CD4-positive, alpha-beta T cell treated with Interleukin-10 for 1 hour (primary cell): Measurements from ENCODE around the gene CABLES2.
"Not testable (repeated sequence)": the region's sequence is repeated elsewhere in the genome, so short reads cannot be mapped to it uniquely, and the experiment has no call there.

ENCODE experiments used
- DNase-seq: peaks from one replicate; pipeline ENCODE4 v3.0.0-alpha.2; 2020

Gene CABLES2

DNA sequence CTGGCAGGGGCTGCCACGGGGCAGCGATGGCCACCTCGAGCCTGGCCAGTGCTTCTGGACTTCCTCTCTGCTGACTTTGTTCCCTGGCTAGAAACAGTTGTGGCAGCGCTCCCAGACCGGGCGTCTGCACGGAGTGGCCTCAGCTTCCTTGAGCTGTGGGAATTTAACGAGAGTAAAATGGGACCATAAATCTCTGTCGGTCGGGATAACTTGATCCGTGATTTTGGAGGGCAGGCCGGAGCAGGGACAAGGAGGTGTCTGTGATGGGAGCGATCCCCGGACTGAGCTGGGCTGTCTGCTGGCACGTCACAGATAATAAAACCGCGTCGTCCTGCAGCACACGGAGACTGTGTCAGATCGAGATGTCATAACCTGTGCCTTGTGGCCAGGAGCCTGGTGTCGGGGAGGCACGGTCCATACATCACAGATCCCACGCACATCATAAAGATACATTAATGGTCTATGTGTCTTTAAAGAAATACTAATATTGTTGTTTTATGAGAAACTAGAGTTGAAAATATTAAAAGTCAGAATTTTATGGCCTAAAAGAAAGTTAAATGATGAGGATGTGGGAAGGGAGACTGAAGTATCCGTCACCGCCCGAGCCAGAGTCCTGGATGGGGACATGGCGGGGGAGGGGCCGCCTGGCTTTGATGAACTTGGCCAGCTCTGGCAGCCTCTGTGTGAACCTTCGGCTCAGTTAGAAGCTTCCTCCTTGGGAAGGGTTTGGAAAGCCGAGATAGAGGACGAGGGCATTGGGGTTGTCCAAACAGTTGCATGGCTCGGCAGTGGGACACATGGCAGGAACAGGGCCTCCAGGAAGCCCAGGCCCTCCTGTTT, 26.8 kb upstream of the CABLES2 start:
- DNase-seq = no peak

DNA sequence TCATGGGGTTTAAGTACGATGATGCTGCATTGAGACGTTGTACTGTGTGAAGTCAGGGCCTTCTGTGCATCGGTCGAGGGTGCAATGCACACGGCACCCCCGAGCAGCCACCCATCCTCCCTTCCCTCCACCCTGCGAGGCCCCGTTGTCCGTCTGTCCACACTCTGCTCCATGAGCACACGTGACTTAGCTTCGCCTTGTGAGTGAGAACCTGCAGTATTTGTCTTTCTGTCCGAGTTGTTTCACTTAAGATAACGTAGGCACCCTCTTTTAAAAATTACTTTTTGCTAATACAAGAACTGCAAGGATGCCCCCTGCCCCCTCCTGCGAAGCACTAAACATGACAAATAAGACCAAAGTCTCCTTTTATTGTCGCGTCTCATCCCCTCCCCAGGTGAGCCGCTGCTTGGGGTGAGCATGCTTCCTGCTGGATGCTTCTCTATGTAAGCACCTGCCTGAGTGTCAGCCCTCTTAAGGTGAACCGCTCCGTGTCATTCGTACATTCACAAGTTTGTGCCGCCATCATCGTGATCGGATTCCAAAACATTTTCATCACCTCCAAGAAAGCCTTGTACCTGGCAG, 23.9 kb upstream of the CABLES2 start:
- no peak for DNase-seq

DNA sequence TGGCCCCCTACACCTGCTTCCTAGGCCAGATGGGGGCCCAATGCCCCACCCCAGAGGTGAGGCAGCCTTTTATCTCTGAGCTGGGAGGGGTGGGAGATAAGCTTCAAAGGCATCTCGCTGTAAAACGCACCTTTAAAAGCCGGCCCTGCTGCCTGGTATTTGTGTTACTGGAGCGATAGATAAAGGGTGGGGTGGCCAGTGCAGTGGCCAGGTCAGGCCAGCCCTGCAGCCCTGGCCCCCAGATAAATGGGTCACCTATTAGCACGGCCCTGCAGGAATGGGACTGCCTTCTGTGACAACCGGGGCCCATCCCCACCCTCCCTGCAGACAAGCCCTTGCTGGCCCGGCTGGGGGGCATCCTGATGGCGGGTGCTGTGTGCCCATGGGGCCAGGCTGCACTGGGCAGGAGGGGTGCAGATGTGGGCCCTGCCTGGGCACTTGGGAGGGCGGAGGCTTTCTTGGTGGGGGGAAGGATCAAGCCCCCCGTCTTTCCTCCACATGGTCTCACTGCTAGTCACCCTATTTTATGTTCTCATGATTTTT, 23.3 kb upstream of the CABLES2 start:
- no peak for DNase-seq

DNA sequence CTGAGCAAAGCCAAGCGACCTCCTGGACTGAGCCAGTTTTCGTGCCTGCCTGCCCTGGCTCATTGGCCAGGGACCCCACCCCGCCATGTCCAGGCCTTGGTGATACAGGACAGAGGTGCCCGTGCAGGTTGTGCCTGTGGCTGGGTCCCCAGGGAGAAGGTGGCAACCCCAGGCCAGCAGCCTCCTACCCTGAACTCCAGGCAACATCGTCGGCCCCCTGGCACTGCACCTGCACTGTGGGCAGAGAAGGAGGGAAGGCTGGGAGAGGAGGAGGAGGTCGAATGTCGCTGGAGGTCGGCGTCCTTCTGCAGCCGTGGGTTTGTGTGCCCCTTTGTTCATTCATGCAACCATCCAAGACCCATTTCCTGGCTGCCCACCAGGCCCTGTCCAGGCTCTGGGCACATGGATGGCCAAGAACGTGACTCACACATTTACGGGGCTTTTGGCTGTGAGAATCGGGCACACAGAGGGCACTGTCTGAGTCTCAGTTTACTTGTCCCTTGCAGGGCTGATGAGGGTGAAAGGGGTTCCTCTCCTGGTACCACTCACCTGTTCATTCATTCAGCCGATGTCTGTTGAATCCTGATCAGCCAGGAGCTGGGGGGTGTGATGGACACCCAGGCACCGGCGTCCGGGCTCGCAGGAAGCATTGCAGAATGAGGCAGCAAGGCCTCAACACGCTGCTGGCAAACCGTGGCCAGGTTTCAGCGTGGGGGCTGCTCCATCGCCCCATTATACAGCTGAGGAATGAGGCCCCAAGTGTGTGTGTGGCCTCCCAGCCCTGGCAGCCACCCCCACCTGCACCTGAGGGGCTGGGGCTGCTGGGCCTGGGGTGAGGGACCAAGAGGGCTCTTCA, 22.6 kb upstream of the CABLES2 start:
- no peak for DNase-seq

DNA sequence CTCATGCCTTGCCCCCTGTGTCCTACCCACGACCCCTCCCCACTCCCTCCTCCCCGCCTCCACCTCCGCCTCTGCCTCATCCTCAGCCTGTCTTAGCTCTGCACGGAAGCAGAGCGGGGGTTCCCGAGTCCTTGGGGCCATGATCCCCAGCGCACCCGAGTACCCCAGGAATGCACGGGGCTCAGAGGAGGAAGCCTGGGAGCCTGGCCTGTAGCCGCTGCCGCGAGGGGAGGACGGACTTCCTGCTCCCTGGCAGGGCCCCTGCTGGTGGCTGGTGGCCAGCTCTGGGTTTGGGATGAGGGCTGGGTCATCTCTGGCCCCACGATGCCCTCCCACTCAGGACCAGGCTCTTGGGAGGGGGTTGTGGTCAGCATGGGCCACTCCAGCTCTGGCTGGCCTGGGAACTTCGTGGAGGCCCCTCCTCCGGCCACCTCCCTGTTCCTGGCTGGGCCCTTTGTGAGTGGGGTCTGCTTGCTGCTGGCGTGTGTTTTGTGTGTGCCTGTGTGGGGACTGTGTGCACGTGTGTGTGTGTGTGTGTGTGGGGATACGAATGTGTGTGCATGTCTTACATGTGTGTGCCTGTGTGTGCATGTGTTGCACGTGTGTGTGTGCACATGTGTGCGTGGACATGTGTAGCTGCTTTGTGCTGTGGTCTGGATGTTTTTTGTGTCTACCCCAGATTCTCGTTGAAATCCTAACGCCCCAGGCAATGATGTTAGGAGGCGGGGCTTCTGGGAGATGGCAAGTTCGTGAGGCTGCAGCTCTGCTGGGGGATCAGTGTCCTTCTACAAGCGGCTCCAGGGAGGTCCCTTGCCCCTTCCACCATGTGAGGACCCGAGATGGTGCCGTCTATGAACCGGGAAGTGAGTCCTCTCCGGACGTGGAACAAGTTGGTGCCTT, 21.6 kb upstream of the CABLES2 start:
- no peak for DNase-seq

DNA sequence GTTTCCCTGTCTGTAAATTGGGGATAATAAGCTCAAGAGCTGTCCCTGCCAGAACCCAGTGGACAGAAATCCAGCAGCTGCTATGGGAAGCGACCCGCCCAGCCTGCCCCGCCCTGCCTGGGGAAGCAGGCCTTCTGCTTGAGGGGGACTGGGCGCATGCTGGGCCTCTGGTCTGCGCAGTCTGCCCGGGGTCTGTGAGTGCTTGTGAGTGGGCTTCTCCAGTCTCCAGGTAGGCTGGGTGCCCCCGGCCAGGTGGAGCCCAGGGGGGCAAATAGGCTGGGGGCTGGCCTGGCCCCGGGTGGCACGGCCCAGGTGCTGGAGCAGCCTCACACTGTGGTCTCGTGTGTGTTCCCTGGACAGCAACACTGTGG, 20.9 kb upstream of the CABLES2 start:
- no peak for DNase-seq

DNA sequence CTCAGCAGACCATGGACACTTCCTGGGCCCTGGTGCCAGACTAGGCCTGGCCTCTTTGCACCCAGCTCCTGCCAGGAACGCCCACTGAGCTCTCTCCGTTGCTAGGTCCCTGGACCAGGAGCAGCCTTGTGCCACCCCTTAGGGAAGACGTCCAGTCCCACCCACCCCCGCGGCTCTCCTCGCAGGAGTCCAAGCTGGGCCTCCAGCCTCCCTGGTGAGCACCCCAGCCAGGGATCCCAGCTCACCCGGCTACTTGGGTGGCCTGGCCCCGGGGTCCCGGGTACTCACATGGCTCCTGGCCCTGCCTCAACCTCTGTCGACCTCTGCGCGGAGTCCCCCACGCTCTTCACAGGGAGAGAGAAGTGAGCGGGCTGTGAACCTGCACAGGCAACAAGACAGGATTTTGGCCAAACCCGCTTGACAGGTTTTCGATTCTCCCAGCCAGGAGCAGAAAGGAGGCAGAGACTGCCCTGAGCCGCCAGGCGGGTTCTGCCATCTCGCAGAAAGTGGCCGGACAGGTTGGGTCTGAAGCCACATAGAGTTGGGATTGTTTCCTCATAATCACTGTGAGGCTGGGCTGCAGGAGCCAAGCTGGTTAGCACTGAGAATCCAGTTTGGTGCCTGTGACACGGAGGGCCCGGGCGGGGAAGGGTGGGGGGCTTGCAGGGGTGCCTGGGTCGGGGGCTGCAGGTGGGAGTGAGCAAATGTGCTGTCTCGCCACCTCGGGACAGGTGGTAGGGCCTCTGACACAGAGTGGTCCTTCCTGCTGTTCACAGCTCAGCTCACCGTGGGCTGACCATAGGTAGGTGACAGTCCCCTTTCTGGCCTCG, 20.3 kb upstream of the CABLES2 start, which contains the start of gene RBBP8NL:
RBBP8NL (minus strand) TSS at position 368 of the 830 bp plus-strand sequence. CDS start 7,892 bp downstream, outside the sequence.
- DNase-seq = no peak

DNA sequence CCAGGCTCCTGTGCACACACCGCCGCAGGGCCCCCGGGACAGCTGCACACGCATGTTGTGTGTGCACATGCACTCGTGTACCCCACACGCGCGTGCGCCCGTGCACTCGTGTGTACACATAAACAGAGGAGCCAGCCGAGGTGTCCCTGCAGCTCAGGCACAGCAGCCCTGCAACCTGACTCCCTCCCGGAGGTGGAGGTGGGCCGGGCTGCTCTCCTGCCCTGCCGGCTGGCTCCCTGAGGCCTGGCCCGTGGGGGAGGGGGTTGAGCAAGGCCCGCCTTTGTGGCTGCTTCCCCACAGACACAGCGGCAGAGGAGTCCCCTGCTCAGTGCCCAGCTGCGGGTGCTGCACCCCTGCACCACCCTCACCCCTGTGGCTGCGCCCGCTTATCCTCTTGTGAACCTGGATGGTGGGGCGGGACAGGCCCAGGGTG, 19.6 kb upstream of the CABLES2 start:
- DNase-seq = no peak

DNA sequence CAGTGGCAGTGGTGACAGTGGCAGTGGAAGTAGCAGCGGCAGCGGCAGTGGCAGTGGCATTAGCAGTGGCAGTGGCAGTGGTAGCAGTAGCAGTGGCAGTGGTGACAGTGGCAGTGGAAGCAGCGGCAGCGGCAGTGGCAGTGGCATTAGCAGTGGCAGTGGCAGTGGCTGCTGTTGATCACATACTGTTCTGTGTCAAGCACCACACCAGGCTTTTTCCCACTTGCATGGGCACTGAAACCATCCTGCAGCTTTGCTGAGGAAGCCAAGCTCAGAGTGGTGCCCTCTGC, 18.9 kb upstream of the CABLES2 start:
- not testable (repeated sequence) for DNase-seq

DNA sequence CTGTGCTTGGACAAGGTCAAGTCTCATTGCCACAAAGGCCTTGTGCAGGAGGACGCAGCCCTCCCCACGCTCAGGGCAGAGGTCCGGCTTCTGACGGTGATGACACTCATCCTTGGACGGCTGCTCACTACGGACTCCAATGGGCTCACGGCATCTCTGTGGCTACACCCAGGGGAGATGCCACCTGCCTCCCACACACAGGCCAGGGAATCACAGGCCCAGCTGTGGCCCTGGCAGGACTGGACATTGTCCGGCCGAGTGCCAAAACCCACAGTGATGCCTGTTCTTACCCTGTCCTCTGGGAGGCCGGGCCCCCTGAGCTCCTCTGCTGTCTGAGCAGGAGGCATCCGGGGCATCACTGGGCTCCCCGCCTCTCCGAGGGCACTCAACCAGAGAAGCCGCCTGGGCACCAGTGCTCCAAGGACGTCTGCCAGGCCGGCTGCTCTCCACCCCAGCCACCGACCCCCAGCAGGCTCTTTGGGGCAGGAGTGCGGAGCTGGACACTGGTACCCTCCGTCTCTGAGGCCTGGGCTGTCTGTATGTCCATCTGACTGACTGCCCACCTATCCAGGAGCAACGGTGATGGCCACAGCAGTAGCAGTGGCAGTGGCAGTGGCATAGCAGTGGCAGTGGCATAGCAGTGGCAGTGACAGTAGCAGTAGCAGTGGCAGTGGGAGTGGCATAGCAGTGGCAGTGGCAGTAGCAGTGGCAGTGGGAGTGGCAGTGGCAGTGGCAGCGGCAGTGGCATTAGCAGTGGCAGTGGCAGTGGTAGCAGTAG, 18.4 kb upstream of the CABLES2 start:
- no peak for DNase-seq

DNA sequence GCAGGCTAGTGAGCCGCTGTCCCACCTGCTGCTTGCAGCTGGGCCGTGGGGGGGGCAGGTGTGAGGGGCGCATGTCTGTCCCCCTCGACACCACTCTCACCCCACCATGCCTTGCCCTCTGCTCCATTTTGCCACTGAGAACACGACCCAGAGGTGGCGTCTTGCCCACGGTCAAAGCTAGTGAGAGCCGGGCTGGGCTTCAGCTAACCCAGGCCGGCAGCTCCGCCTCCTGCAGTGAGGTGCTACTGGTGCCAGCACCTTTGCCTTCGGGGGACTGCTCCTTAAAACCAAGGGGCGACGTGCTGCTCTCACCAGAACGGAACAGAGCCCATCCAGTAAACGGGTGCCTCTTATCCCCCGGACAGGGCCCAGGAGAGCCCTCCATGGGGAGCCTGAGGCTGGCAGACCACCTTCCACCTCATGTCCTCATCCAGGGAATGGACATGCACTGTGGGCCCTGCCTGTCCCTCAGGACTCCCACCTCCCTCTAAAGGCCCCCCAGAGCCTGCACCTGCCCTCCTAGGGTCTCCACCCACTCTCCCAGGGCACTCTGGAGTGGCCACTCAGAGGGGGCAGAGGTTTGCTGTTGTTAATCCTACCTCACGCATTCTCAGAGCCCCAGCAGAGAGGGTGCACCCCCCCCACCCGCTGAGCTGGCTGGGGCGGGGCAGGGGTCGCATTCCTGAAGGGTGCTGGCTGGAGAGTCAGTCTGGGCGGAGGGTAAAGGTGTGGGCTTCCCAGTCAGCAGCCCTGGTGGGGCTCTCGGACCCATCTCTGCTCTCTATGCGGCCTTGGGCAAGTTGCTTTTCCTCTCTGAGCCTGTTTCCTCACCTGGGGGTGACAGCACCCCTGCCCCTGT, 17.4 kb upstream of the CABLES2 start:
- no peak for DNase-seq

DNA sequence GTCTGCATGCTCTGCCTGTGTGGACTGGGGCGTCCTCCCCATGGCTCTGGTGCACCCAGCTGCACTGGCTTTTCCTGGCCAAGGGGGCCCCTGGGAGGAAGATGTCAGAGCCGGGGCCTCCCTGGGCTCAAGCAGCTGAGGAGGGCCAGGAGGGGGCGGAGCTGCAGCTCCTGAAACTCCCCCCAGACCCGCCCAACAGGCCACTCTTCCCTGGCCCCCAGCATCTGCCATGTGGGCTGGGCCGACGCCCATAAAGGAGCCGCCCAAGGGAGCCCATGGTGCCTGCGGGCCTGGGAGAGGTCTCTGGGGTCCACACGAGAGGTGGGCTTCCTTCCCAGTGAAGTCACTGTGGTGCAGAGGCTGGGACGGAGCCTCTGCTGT, 16.2 kb upstream of the CABLES2 start:
- DNase-seq = no peak

DNA sequence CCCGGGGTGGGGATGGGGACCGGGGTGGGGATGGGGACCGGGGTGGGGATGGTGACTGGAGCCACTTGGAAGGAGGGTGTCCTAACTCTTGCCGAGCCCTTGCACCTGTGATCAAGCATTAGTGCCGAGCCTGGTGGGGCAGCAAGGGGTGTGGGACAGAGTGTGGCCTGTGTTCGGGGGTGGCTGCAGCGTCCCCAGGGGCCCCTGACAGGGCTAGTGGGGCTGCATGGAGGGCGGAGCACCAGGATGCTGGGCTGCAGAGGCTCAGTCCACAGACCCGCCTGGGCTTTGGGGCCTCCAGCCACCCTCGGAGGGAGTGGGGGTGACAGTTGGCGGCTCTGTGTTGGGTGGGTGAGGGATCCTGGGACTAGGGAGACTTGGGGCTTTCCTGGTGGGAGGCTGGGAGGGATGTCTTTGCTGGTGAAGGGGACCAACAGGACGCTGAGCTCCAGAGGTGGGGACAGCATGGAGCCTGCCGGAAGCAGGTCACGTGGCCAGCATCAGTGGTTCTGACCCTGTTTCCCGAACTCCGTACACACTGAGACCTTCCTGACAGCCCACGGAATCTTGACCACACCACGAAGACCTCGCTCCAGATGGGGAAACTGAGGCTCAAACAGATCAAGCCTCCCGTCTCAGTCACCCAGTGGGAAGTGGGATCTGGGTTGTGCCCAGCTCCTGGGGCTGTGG, 15.7 kb upstream of the CABLES2 start:
- no peak for DNase-seq

DNA sequence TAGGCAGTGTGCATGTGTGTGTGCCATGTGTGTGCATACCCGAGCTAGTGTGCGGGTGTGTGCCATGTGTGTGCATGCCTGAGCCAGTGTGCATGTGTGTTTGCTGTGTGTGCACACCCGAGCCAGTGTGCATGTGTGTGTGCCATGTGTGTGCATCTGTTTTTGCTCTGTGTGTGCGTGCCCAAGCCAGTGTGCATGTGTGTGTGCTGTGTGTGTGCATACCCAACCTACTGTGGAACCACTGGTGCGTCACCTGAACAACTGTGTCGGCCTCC, 14.6 kb upstream of the CABLES2 start:
- DNase-seq = no peak

DNA sequence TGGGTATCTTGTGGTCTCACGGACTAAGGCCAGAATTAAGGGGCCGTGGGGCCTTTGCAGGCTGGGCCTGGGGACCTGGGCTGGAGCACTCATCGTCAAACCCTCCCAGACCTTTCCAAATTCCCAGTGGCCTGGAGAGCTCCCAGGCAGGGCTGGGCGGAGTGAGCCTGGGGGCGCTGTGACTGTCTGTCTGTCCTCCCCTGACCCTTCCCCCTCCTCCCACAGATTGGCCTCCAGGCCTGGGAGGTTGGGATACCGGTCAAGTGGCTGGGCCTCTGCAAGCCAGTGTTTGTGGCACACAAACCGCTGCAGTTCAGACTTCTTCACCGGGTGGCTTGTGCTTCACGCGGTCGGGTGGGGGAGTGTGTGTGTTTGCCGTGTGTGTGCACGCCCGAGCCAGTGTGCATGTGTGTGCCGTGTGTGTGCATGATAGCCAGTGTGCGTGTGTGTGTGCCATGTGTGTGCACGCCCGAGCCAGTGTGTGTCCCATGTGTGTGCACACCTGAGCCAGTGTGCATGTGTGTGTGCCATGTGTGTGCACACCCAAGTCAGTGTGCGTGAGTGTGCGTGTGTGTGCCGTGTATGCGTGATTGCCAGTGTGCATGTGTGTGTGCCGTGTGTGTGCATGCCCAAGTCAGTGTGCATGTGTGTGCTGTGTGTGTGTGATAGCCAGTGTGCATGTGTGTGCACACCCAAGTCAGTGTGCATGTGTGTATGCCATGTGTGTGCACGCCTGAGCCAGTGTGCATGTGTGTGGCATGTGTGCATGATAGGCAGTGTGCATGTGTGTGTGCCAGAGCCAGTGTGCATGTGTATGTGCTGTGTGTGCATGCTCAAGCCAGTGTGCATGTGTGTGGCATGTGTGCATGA, 14.0 kb upstream of the CABLES2 start:
- no peak for DNase-seq

DNA sequence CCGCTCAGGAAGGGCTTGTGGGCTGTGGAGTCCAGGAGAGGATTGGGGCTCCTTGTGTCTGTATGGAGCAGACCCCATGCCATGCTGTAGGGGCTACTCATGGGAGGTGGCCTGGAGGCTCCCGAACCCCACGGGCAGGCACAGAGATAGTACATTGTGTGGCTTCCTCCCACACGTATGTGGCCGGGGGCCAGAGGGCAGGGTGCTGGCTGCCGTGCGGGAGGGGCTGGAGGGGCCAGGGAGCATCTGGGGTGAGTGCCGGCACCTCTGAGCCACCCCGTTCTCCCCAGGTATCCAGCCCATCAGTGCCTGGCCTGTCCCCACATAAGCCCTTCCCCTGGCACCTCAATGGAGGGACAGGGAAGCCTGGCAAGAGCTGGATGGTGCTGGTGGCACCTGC, 12.7 kb upstream of the CABLES2 start:
- DNase-seq = no peak

DNA sequence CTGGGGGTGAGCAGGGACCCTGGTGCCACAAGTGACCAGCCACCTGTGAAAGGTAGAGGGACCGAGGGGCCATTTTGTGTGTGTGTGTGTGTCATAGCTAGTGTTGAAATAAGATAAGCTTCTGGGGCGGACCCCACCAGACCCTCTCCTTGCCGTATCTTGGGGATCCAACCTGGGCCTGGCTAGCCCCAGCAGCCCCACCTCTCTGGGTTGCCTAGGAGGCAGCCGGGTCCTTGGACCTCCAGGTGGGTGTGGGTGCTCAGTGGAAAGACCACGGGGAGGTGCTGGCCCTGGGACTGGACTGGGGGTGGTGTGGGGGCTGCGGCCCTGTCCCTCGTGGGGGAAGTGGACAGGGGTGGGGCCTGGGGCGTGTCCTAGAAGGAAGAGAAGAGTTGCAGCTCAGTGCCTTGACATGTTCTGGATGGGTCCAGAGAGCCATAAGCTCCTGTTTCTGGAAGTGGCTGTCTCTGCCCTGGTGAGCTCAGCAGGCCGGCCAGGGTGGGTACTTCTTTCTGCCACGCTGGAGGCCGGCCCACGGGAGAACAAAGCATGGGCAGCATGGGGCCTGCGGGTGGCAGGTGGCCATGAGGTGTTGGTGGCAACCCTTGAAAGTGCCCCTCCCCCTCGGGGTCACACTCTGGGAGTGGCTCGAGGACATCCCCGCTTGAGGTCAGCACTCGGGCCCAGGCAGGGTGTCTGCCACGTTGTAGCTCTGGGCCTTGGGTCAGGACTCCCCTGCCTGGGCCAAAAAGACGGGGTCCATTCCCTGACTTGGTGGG, 11.8 kb upstream of the CABLES2 start:
- DNase-seq = no peak
